CD4-positive, CD25-positive, alpha-beta regulatory T cell (primary cell): ENCODE measurements around the gene RNF166. TPM values are rescaled to one million over a fixed set of nuclear protein-coding genes. Genes with fewer than 3 reads are reported as not detected.

Experiments
- ATAC-seq, 2 donors: fragments of 150-1000 bp; cut with Tn5 transposase; one replicate each; pipeline ENCODE4 v1.10.0; 2021; ENCODE audit warnings: low read depth in 2 of 2, moderate number of reproducible peaks in 2 of 2, moderate library complexity in 1 of 2
- DNase-seq, 3 donors: peaks; one replicate each; pipeline versions ENCODE4 v3.0.0 to v3.0.0-alpha.2; 2012 to 2022; ENCODE audit warnings: mixed read lengths in 1 of 3
- H3K27ac ChIP-seq: one replicate; pipeline ENCODE4 v1.7.0; 2013; ENCODE audit warnings: mild to moderate bottlenecking, low read length; ENCODE audit not compliant: insufficient read depth, poor library complexity, severe bottlenecking
- H3K27me3 ChIP-seq: one replicate; pipeline ENCODE4 v1.7.0; 2013; ENCODE audit warnings: low read length; ENCODE audit not compliant: control insufficient read depth, insufficient read depth
- H3K36me3 ChIP-seq: one replicate; pipeline ENCODE4 v1.7.0; 2013; ENCODE audit warnings: mild to moderate bottlenecking, low read length, moderate library complexity; ENCODE audit not compliant: control insufficient read depth, insufficient read depth
- H3K4me1 ChIP-seq: 2 replicates; pipeline ENCODE4 v1.7.0; 2013; ENCODE audit warnings: mild to moderate bottlenecking, low read length; ENCODE audit not compliant: insufficient read depth, control insufficient read depth, poor library complexity, severe bottlenecking
- H3K4me3 ChIP-seq: one replicate; pipeline ENCODE4 v1.7.0; 2013; ENCODE audit warnings: low read depth, mild to moderate bottlenecking, low read length, moderate library complexity
- H3K9me3 ChIP-seq, 2 experiments: 1 replicate in 1 of 2; 2 replicates in 1 of 2; pipeline ENCODE4 v1.7.0; 2013; ENCODE audit warnings: low read length in 2 of 2, mild to moderate bottlenecking in 1 of 2, moderate library complexity in 1 of 2; ENCODE audit not compliant: control insufficient read depth in 2 of 2
- H3K27ac Mint-ChIP-seq, 3 donors: one replicate each; pipeline ENCODE4 v1.8.0; 2020 to 2022; ENCODE audit warnings: mild to moderate bottlenecking in 3 of 3, mixed read lengths in 3 of 3, moderate library complexity in 2 of 3
- H3K27me3 Mint-ChIP-seq: one replicate; pipeline ENCODE4 v1.8.0; 2022; ENCODE audit warnings: mild to moderate bottlenecking, mixed read lengths
- H3K36me3 Mint-ChIP-seq: one replicate; pipeline ENCODE4 v1.8.0; 2020; ENCODE audit warnings: mixed read lengths
- H3K4me1 Mint-ChIP-seq, 4 donors: one replicate each; pipeline ENCODE4 v1.8.0; 2020 to 2022; ENCODE audit warnings: mixed read lengths in 4 of 4, mild to moderate bottlenecking in 1 of 4
- H3K4me3 Mint-ChIP-seq, 4 donors: one replicate each; pipeline ENCODE4 v1.8.0; 2020 to 2022; ENCODE audit warnings: mild to moderate bottlenecking in 4 of 4, mixed read lengths in 4 of 4, moderate library complexity in 3 of 4
- H3K9me3 Mint-ChIP-seq, 7 donors: one replicate each; pipeline ENCODE4 v1.8.0; 2020 to 2022; ENCODE audit warnings: mixed read lengths in 7 of 7, mild to moderate bottlenecking in 3 of 7, moderate library complexity in 2 of 7
- polyA plus RNA-seq, 4 donors: library from polyadenylated mRNA; unstranded; fragments of 300-500 nt; fragmentation: Illumina TruSeq; gene quantifications; one replicate each; pipeline ENCODE4 v1.2.3, GENCODE V29; 2021
- total RNA-seq: library from RNA; stranded (reverse); gene quantifications from one replicate; pipeline ENCODE4 v1.2.3, GENCODE V29; 2022

Gene RNF166
- total and polyA plus RNA-seq, 5 donors from 2014 or later, result 63.6 to 420 (median 98.0) TPM

DNA sequence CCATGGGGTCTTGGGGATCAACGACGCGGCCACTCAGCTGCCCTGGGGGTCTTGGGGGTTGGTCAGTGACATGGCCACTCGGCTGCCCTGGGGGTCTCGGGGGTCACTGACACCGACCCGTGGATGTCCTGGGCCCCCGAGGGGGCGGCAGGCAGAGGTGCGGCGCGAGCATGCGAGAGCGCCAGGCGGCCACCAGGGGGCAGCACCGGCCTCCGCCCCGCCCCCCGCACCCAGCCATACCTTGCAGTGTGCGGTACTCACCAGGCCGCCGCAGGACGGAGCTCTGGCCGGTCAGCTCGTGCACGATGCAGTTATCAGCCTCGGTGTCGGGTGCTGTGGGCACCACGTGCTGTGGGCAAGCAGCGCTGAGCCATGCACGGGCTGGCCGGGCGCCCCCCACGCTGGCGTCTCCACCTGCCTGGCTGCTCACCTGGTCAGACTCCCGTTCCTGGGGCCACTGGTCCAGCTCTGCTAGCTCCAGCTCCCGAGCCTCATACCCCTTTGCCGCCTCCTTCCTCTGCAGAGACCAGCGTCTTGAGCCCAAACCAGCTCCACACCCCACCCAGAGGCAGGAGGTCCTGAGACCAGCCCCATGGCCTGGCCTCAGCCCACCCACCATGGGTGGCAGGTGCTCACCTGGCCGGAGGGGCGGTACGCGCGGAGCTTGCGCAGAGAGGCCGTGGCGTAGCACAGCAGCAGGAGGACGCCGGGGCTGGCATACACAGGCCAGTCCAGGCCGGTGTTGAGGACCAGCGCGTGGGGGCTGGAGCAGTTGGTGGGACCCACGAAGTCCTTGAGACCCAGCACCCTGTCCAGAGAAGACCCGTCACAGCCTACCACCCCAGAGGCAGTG is 31.3 kb upstream of the RNF166 start:
- Histone ChIP-seq H3K27ac (no peak overlapping the region), H3K4me1 (peaks cover 4% of the 10 kb centered on the region), H3K9me3 (no peaks in the 10 kb centered on the region), H3K4me3 (no peak overlapping the region), H3K27me3 (no peaks in the 10 kb centered on the region), H3K36me3 (peaks cover 30% of the 10 kb centered on the region)
- no peaks in the 10 kb centered on the region for H3K9me3 Mint-ChIP-seq
- no peak overlapping the region for H3K27ac Mint-ChIP-seq
- H3K36me3 Mint-ChIP-seq, result no peaks in the 10 kb centered on the region
- DNase-seq (peak; percentile 73 to 84 (median 81)), ATAC-seq (peak; percentile 65 to 79)
- no peaks in the 10 kb centered on the region for H3K27me3 Mint-ChIP-seq
- H3K4me1 Mint-ChIP-seq, result no peaks in the 10 kb centered on the region
- no peak overlapping the region for H3K4me3 Mint-ChIP-seq

- H3K4me3 Mint-ChIP-seq, result no peak overlapping the region
- ATAC-seq (no peak), DNase-seq (no peak)
- peaks cover 35% of the 10 kb centered on the region for H3K36me3 ChIP-seq
- no peaks in the 10 kb centered on the region for H3K4me1 Mint-ChIP-seq
- no peaks in the 10 kb centered on the region for H3K27me3 ChIP-seq
- no peak overlapping the region for H3K27ac ChIP-seq
- peaks cover 4% of the 10 kb centered on the region for H3K4me1 ChIP-seq
- H3K4me3 ChIP-seq, result no peak overlapping the region
- no peaks in the 10 kb centered on the region for H3K9me3 Mint-ChIP-seq
- H3K27me3 Mint-ChIP-seq, result no peaks in the 10 kb centered on the region
- peak overlapping the region in 1 of 3 donors; percentile 25 for H3K27ac Mint-ChIP-seq
- no peaks in the 10 kb centered on the region for H3K9me3 ChIP-seq
- peaks cover under 1% of the 10 kb centered on the region for H3K36me3 Mint-ChIP-seq
Measured at GRCh38 chr16:88736496-88736895, 30.3 kb upstream of the RNF166 start.

DNA sequence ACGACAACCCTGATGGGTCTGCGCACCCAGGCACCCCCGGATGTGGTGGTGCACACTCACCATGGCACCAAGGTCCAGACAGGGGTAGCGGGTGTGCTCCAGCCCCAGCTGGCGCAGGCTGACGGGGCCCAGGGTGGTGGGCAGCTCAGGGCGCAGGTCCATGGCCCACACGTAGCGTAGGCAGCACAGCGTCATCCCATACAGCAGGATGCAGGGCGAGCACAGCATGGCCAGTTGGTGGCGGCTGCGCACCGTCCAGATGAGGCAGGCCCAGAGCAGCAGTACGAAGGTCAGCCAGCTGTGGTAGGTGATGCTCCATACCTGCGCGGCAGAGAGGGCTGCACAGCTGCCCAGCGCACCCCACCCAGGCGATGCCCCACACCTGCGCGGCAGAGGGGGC is 29.9 kb upstream of the RNF166 start:
- Histone ChIP-seq H3K27me3 (no peaks in the 10 kb centered on the region), H3K36me3 (peaks cover 34% of the 10 kb centered on the region), H3K9me3 (no peaks in the 10 kb centered on the region), H3K27ac (no peak overlapping the region), H3K4me1 (peaks cover 4% of the 10 kb centered on the region), H3K4me3 (no peak overlapping the region)
- Mint-ChIP-seq H3K27me3 (no peaks in the 10 kb centered on the region), H3K27ac (no peak overlapping the region), H3K36me3 (peaks cover 4% of the 10 kb centered on the region), H3K9me3 (no peaks in the 10 kb centered on the region), H3K4me1 (no peaks in the 10 kb centered on the region), H3K4me3 (no peak overlapping the region)
- DNase-seq (no peak), ATAC-seq (no peak)

DNA sequence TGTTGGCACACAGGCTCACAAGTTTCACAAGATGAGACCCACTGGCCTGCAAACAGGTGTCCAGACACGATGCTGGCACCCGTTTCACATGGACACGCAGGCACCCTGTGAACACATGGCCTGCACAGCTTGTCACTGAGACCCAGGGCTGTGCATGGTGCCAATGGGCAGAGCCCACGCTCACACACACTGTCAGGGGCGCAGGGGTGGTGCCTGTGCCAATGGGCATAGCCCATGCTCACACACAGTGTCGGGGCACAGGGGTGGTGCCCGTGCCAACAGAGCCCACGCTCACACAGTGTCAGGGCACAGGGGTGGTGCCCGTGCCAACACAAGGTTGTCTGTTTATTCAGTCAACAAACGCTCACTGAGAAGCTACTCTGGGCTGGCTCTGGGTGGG is 29.4 kb upstream of the RNF166 start:
- Mint-ChIP-seq H3K4me1 (no peaks in the 10 kb centered on the region), H3K9me3 (no peaks in the 10 kb centered on the region), H3K27me3 (no peaks in the 10 kb centered on the region), H3K4me3 (no peak overlapping the region), H3K36me3 (peaks cover 5% of the 10 kb centered on the region), H3K27ac (no peak overlapping the region)
- H3K27me3 ChIP-seq, result no peaks in the 10 kb centered on the region
- H3K27ac ChIP-seq, result no peak overlapping the region
- ATAC-seq, result no peak
- peaks cover 4% of the 10 kb centered on the region for H3K4me1 ChIP-seq
- peaks cover 35% of the 10 kb centered on the region for H3K36me3 ChIP-seq
- no peak overlapping the region for H3K4me3 ChIP-seq
- no peak for DNase-seq
- no peaks in the 10 kb centered on the region for H3K9me3 ChIP-seq

DNA sequence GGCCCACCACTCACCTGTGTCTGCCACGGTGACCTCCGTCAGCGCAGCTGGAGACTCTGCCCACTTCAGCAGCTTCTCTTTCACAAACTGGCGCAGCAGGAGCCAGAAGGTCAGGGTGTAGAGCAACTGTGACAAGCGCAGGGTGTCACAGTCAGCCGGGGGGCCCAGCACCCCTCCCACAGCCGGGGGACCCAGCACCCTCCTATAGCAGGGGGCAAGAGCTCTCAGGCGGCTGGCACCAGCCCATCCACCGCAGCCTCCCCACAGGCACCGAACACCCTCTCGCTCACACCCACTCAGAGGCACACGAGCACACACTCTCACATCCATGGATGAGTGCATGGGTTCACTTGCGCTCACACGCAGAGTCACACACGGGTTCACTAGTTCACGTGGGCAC is 28.9 kb upstream of the RNF166 start:
- Histone ChIP-seq H3K4me3 (no peak overlapping the region), H3K4me1 (peaks cover 4% of the 10 kb centered on the region), H3K27ac (no peak overlapping the region), H3K27me3 (no peaks in the 10 kb centered on the region), H3K9me3 (no peaks in the 10 kb centered on the region), H3K36me3 (peaks cover 34% of the 10 kb centered on the region)
- no peak for DNase-seq
- peaks cover 5% of the 10 kb centered on the region for H3K36me3 Mint-ChIP-seq
- H3K4me3 Mint-ChIP-seq, result no peak overlapping the region
- H3K27ac Mint-ChIP-seq, result no peak overlapping the region
- ATAC-seq, result no peak
- H3K4me1 Mint-ChIP-seq, result no peaks in the 10 kb centered on the region
- no peaks in the 10 kb centered on the region for H3K27me3 Mint-ChIP-seq
- H3K9me3 Mint-ChIP-seq, result no peaks in the 10 kb centered on the region

DNA sequence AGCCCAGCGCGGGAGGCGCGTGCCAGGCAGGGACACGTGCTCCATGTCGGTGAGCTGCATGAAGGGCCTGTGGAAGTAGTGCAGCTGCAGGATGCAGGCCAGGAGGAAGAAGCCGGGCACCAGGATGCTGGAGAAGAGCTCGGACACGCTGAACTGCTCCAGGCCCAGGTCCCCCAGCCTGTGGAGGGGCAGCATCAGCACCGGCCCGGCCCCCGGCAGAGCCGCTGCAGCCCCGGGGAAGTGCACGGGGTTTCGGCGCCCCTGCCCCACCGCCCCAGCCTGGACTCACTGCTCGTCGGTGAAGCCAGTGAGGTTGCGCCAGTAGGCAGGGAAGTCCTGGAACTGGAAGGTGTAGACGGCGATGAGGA is 28.1 kb upstream of the RNF166 start:
- Mint-ChIP-seq H3K36me3 (peaks cover 5% of the 10 kb centered on the region), H3K9me3 (no peaks in the 10 kb centered on the region), H3K4me1 (no peaks in the 10 kb centered on the region), H3K27me3 (no peaks in the 10 kb centered on the region), H3K4me3 (no peak overlapping the region), H3K27ac (no peak overlapping the region)
- no peak overlapping the region for H3K4me3 ChIP-seq
- peaks cover 4% of the 10 kb centered on the region for H3K4me1 ChIP-seq
- no peak for DNase-seq
- H3K36me3 ChIP-seq, result peaks cover 33% of the 10 kb centered on the region
- H3K9me3 ChIP-seq, result no peaks in the 10 kb centered on the region
- no peaks in the 10 kb centered on the region for H3K27me3 ChIP-seq
- no peak for ATAC-seq
- H3K27ac ChIP-seq, result no peak overlapping the region

DNA sequence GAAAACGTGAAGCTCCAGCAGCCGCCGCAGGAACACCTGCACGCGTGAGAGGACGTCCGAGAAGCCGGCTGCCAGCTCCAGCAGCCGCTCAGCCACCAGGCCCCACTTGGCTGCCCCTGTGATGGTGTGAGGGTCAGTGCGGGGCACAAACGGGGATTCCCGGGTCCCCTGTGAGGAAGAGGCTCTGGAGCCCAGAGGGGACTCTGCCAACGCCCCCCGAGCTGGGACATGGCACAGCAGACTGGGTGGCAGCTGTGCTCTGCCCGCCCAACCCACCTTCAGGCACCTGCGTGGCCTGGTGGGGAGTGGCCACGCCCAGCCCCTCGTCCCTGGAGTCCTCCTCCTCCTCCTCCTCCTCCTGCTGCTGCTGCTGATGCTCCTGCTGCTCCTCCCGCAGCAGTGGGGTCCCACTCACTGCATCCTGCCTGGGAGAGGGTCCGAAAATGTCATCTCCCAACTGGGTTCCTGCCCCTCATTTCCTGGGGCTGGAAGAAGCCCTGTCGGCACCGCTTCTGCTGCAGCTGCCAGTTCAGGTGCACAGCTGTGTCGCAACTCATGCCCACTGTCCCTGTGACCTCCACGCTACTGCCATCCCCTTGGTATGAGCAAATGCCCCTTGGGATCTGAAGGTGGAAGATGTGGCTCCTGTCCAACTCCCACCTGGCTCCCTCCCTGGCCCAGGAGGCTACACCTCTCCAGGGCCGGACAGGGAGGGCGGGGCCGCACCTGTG is 27.6 kb upstream of the RNF166 start:
- no peak for ATAC-seq
- H3K36me3 ChIP-seq, result peaks cover 33% of the 10 kb centered on the region
- Mint-ChIP-seq H3K27ac (no peak overlapping the region), H3K9me3 (no peaks in the 10 kb centered on the region), H3K27me3 (no peaks in the 10 kb centered on the region), H3K4me3 (peak overlapping the region in 1 of 4 donors; percentile 52), H3K4me1 (no peaks in the 10 kb centered on the region), H3K36me3 (peaks cover 5% of the 10 kb centered on the region)
- H3K27me3 ChIP-seq, result no peaks in the 10 kb centered on the region
- H3K4me3 ChIP-seq, result no peak overlapping the region
- DNase-seq, result no peak
- H3K4me1 ChIP-seq, result peaks cover 4% of the 10 kb centered on the region
- no peaks in the 10 kb centered on the region for H3K9me3 ChIP-seq
- H3K27ac ChIP-seq, result no peak overlapping the region

DNA sequence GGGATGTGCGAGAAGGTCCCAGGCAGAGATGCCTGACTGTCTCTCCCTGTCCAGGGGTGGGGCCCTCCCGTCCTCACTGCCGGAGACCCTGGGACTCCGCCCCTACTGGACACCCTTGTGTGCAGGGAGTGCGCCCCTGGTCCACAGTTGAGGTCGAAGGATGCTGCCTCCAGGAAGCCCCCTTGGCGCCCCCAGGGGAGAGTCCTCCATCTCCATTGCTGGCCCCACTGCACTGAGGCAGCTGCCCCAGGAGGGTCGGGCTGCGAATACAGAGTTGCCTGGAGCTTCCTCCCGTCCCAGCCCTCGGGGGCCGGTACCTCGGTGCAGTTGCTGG is 26.7 kb upstream of the RNF166 start:
- Mint-ChIP-seq H3K4me1 (no peaks in the 10 kb centered on the region), H3K27ac (no peak overlapping the region), H3K9me3 (no peaks in the 10 kb centered on the region), H3K27me3 (no peaks in the 10 kb centered on the region), H3K36me3 (peaks cover 5% of the 10 kb centered on the region), H3K4me3 (no peak overlapping the region)
- Histone ChIP-seq H3K4me1 (peaks cover 4% of the 10 kb centered on the region), H3K36me3 (peaks cover 35% of the 10 kb centered on the region), H3K27me3 (no peaks in the 10 kb centered on the region), H3K4me3 (no peak overlapping the region), H3K27ac (no peak overlapping the region), H3K9me3 (no peaks in the 10 kb centered on the region)
- DNase-seq, result no peak
- ATAC-seq, result no peak
